ENCODE measurements around the gene PCDH9. TPM values are rescaled to one million over a fixed set of nuclear protein-coding genes. Genes with fewer than 3 reads are reported as not detected.

The PCDH9 gene
- total RNA-seq, 1 donor from 2014 or later = 10.4 TPM

- Mint-ChIP-seq H3K27me3 (ENCODE audit: low read depth, unreplicated experiment) (no peaks in the 10 kb centered on the region), H3K36me3 (ENCODE audit: low read depth, unreplicated experiment) (no peaks in the 10 kb centered on the region), H3K4me1 (ENCODE audit: low read depth, unreplicated experiment) (peaks cover 4% of the 10 kb centered on the region), H3K9me3 (ENCODE audit: unreplicated experiment) (no peaks in the 10 kb centered on the region), H3K27ac (ENCODE audit: unreplicated experiment) (no peak overlapping the region), H3K4me3 (ENCODE audit: unreplicated experiment) (no peak overlapping the region)
- Histone ChIP-seq H3K79me2 (ENCODE audit: insufficient read depth, low read length) (no peaks in the 10 kb centered on the region), H3K36me3 (ENCODE audit: insufficient read depth, low read length) (no peaks in the 10 kb centered on the region), H3K27ac (ENCODE audit: low read depth, low read length) (no peak overlapping the region), H3K4me2 (ENCODE audit: low read length) (no peak overlapping the region), H3K4me3 (ENCODE audit: insufficient read depth, low read depth, low read length) (no peak overlapping the region), H3K4me1 (ENCODE audit: insufficient read depth, low read length) (no peaks in the 10 kb centered on the region), H3K27me3 (ENCODE audit: insufficient read depth, low read length) (no peaks in the 10 kb centered on the region), H2AFZ (ENCODE audit: low read depth, low read length) (no peak overlapping the region), H4K20me1 (ENCODE audit: insufficient read depth, low read length) (no peaks in the 10 kb centered on the region), H3K9ac (ENCODE audit: low read length) (no peak overlapping the region), H3K9me3 (ENCODE audit: insufficient read depth, low read depth, low read length) (no peaks in the 10 kb centered on the region)
- TF ChIP-seq CTCF (IDR thresholded peaks at IDR 0.05; ENCODE audit: insufficient read depth, low read depth, low read length) = no peak
- no peak for TF ChIP-seq EZH2 (IDR thresholded peaks at IDR 0.05; ENCODE audit: insufficient read depth, low read length)
- FAIRE-seq (peak; percentile 39), DNase-seq (ENCODE audit: low read depth) (peak; percentile 75)
Measured at GRCh38 chr13:66508153-66508909, 721.8 kb downstream of the PCDH9 start.

GRCh38 chr13:66506979-66507378, 723.2 kb downstream of the PCDH9 start:
- Histone ChIP-seq H3K4me2 (ENCODE audit: low read length) (no peak overlapping the region), H3K27ac (ENCODE audit: low read depth, low read length) (no peak overlapping the region), H4K20me1 (ENCODE audit: insufficient read depth, low read length) (no peaks in the 10 kb centered on the region), H3K27me3 (ENCODE audit: insufficient read depth, low read length) (no peaks in the 10 kb centered on the region), H3K9me3 (ENCODE audit: insufficient read depth, low read depth, low read length) (no peaks in the 10 kb centered on the region), H3K4me1 (ENCODE audit: insufficient read depth, low read length) (no peaks in the 10 kb centered on the region), H3K36me3 (ENCODE audit: insufficient read depth, low read length) (no peaks in the 10 kb centered on the region), H3K4me3 (ENCODE audit: insufficient read depth, low read depth, low read length) (no peak overlapping the region), H3K79me2 (ENCODE audit: insufficient read depth, low read length) (no peaks in the 10 kb centered on the region), H3K9ac (ENCODE audit: low read length) (no peak overlapping the region), H2AFZ (ENCODE audit: low read depth, low read length) (no peak overlapping the region)
- FAIRE-seq (no peak), DNase-seq (ENCODE audit: low read depth) (no peak)
- Mint-ChIP-seq H3K4me3 (ENCODE audit: unreplicated experiment) (no peak overlapping the region), H3K4me1 (ENCODE audit: low read depth, unreplicated experiment) (peaks cover 2% of the 10 kb centered on the region), H3K36me3 (ENCODE audit: low read depth, unreplicated experiment) (no peaks in the 10 kb centered on the region), H3K9me3 (ENCODE audit: unreplicated experiment) (no peaks in the 10 kb centered on the region), H3K27me3 (ENCODE audit: low read depth, unreplicated experiment) (no peaks in the 10 kb centered on the region), H3K27ac (ENCODE audit: unreplicated experiment) (no peak overlapping the region)
- no peak for TF ChIP-seq EZH2 (IDR thresholded peaks at IDR 0.05; ENCODE audit: insufficient read depth, low read length)
- TF ChIP-seq CTCF (IDR thresholded peaks at IDR 0.05; ENCODE audit: insufficient read depth, low read depth, low read length) = no peak

Measured in astrocyte (in vitro differentiated cells and primary cell).